A204.1 (cell line): ENCODE results near the gene WHRN.

Experiments used
- FAIRE-seq: peaks from 2 replicates; lab custom pipeline; 2012; peaks lifted over from hg19 to GRCh38; lab: Jason Lieb, UNC

WHRN gene

DNA sequence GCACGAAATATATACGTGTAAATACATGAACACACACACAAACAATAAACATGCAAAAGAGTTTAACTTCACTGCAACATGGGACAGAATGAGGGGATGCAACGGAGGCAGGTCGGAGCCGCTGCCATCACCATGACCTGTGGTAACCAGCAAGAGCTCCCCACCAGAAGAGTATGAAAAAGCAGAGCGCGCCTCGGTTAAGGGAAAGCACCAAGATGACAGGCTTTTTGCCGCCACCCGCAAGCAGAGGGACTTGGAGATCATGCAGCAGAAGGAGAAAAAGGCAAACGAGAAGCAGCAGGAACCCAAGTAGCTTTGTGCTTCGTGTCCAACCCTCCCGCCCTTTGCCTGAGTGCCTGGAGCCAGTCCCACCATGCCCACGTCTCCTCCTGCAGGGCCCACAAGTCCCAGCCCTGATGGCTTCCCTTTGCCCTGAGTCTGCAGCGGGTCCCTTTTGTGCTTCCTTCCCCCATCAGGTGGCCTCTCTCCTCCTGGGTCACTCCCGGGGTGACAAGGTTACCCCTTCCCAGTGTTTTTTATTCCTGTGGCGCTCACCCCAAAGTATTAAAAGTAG, 13.8 kb downstream of the WHRN start:
- no peak for FAIRE-seq

DNA sequence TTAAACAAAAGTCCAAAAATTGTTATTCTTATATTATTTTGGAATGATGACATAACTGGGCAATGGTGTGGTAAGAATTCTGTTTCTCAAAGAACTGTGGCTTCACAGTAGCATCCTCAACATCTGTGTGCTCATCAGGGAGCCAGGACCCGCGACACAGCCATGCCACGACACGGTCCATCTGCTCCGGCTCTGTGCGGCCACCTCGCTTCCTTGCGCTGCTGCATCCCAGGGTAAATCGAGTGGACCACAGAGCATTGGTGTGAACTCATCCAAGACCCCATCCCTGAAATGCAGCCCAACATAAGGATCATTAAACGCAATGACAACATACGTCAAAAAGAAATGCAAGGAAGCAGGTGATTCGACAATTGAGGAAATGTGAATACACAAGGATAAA, 15.3 kb downstream of the WHRN start:
- FAIRE-seq: no peak

DNA sequence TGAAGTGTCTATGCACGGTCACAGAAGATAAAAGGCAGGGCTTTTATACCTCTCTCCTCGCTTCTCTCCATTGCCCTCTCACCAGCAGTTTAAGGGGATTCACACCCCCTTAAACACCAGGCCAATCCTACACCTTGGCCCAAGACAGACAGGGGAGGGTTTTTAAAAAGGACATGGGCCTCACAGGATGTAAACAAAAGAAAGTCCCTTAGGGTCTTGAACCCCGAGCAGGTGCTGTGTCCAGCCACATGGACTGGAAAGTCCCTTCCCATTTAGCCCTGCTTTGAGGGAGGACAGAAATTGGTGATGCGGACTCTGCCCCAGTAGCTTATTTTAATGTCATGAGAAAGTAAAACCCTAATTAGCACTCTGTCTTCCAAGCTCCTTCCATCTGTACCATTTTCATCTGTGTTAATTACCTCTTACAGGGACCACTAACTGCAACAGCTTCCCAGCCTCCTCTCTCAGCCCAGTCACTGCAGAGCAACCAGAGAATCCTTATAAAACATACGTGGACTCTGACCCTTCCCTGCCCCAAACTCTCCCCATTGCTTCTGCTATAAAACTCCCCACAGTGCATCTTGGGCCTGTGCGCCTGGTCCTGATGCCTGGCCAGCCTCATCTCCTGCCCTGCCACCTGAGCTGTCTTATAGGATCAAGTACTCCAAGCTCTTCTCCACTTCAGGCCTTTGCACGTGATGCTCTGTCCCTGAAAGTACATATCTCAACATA, 16.7 kb downstream of the WHRN start:
- no peak for FAIRE-seq

DNA sequence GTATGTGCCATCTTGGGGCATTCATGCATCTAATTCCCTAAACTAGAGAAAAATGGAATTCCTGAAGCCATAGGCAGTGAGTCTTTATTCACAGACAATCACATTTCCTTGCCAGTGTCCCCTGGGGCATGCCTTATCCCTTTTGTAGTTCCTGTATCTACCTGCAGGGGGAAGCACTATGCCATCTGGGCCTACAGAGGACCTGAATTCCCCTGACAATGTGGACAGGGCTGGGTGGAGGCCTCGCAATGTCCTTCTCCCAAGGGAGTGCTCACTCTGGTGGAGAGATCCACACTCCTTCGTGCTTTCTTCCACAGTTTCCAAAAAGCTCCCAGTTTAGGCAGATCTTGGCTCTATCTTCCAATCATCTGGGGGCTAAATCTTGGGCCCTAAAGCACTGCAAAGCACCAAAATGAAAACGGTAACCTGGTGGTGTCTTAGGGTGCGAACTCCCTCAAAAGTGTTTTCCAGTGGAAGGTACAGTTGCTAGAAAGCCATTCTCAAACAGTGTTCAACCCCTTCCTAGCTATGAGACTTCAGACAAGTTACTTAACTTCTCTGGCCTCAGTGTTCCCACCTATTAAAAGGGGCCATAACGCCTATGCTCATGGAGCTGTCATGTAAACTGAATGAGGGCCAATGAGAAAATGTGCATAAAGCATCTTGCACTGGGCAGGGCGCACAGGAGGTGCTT, 17.5 kb downstream of the WHRN start:
- FAIRE-seq: no peak

DNA sequence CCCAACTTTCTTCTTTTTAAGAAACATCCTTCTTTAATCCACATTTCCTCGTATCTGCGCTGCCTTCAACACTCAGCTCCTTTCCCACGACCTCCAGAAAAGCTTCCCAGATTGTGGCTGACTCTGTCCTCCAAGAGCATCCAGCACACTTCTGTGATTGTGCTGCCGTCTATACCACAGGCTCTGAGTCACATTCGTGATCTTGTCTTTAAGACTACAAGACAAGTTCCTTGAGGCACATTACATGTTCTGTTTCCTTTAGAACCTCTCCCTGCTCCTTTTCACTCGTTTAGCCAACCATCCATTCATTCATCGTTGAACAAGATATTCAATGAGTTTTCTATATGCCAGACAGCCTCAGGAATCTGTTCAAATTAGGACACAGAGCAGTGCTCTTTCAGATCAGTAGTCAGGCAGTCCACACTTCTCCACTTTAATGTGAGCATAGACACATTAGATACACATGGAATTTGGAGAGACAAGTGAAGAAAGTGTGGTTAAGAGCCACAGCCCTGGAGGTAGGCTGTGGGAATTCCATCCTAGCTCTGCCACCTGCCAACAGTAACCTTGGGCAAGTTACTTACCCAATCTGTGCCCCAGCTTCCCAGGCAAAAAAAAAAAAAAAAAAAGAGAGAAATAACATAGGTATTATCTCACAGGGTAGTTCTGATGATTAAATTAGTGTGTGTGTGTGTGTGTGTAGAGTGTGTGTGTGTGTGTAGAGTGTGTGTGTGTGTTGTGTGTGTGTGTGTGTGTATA, 18.9 kb downstream of the WHRN start:
- no peak for FAIRE-seq

DNA sequence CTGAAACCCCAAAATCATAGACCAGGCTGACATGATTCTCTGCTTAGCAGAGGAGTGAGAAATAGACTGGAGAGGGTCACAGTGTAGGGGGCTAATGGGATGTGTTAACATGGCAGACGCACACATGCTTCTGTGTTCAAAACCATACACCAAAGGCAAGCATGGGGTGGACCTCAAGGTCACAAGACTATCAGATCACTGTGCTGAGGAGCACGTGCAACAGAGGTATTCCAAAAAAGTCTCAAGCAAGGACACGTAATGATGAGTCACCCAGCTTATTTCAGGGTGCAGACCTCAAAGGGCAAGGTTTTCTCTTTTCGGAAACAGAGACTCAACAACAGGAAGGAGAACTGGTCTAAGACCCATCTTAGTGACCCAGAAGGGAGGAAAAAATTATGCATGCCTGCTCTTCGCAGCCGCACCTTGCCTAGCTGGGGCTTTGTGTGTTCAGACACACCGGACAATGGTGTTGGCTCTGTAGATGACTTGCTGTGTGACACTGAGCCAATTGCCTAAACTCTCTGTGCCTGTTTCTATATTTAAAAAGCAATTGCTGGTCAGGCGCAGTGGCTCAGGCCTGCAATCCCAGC, 20.3 kb downstream of the WHRN start:
- no peak for FAIRE-seq

DNA sequence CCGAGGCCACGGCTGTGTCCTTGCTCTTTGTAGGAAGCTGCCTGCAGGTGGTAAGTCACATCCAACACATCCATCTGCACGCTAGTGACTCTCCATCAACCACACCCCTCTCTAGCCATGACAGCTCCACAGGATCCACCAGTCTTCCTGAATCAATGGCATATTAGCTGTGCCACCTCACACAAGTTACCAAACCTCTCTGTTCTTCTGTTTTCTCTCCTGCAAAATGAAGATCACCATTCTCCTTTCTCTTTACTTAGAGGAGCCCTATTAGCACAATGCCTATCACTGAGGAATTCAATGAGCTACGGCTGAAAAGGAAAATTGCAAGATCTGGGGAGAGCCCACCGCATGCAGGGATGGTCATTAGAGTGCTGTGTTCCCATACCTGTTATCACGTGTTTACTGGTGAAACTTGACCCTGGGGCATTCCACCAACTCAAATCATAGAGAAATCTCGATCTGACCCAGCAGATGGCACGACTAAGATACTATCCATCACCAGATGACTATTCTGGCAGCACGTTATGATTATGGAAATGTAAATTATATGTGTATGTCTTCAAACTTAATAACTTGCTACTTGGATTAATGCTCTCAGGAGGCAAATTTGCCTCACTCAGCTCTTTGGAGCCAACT, 20.9 kb downstream of the WHRN start:
- no peak for FAIRE-seq

DNA sequence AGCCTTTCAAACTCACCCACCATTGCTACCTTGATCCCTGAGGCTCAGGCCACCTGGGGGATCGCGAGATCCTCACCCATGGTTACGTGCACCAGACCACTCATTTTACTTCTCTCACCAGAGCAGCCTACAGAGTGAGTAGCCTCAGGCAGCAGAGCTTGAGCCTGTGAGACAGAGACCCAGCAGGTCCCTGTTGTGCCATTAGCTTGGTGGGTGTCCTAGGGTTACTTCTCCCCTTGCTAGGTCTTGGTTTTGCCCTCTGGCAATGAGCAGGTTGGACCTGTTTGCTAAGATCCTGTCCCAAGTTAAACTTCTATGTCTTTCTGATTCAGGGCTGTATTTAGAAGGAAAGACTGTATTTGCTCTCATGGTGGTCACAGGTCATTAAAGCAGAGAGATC, 21.8 kb downstream of the WHRN start:
- no peak for FAIRE-seq

DNA sequence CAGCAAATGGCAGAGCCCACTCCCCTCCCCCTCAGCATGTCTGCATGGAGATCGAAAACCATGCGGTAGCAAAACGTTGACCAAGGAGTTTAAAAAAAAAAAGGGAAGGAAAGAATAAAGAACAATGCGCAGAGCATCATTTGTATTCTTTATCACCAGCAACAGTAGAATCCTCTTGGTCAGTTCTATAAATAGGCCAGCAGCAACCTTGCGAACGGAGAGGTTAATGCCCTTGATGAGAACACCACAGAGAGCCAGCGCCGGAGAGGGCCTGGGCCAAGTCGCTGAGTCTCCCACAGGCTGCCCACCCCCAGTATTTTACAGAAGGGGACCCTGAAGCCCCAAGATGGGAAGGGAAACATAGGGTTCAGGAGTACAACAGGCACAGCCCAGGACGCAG, 22.7 kb downstream of the WHRN start:
- no peak for FAIRE-seq

DNA sequence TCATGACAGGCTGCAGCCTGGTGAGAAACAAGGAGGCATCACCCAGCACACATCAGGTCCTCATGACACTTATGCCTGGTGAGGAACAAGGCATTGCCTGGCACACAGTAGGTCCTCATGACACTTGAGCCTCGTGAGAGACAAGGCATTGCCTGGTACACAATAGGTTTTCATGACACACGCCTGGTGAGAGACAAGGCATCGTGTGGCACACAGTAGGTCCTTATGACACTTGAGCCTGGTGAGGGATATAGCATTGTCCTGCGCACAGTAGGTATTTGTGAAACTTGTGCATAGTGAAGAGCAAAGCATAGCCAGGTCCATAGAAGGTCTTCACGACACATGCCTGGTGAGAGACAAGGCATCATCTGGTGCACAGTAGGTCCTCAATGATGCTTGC, 23.5 kb downstream of the WHRN start:
- no peak for FAIRE-seq

DNA sequence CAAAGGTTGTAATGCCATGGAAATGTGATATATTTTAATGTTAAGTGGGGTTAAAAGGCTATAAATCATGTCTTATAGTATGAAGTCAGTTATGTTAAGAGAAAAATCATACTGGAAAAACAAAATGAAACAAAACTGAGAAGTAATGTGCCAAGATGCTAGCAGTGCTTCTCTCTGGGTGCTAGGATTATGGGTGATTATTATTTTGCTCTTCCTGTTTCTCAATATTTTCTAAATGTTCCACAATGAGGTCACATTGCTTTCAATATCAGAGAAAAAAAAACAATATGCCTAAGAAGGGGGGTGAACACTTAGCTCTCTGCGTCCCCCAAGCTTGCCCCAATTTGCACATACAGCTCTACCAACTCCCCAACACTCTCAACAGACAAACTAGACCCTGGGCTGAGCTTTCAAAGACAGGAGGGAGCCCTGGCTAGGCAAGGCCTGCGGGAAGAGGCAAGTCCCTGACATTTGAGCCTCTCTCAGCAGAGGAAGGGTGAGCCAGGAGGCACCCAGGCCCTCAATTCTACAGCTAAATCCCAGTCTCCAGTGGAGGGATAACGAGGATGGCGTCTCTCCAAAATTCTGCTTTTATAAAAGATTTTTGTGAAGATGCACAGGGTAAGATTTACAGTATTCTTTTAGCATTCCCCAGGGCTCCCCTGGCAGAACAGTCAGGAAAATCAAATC, 24.4 kb downstream of the WHRN start:
- FAIRE-seq: no peak

DNA sequence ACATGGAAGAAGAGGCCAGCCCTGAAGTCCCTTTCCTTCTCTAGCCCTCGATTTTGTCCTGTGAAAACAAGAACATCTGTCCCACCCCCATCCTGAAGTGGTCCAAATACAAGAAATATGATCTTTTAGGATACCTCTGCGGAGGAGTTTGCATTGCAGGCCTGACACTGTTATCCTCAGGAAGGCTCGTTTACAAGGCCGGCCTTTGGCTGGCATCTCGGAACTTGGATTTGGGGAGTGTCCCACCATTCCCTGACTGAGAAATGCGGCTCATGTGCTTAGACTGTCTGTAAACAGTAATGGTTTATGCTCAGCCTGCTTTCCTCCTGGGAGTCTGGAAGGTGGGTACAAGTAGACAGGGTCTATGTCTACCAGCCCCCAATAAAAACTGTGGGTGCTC, 26.4 kb downstream of the WHRN start:
- FAIRE-seq: no peak

DNA sequence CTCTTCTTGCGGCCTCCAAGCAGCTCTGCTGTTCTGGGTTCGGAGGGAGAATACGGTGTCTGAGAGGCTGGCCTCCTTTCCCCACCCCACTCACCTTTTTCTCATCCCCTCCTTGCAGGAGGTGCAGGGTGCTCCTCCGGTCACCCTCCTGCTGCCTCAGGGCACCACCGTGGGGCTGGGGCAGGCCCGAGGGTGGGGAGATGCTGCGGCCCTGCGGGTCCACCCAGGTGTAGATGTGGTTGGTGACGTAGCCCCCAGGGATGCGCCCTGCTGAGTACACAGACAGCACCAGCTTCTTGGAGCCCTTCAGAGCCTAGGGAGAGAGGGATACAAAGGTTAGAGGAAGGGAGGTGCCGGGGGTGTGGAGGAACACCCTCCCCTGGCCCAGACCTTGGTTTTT, 26.8 kb downstream of the WHRN start:
- no peak for FAIRE-seq

DNA sequence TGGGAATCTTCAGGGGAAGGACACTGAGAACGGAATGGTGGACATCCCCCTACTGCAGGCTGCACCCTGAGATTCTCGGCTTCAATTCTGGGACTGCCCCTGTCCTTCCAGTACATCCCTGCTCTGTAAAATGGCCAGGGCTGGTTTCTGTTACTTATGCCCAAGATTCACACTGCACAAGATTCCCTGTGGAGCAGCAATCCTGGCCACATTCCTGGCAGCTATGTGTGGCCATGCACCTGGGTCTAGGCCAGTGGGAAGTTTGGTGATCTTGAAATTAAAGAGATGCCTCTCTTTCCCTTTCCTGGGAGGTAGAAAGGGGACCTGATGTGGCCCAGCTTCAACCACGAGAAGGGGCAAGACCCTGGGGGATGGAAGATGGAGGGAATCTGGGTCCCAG, 27.6 kb downstream of the WHRN start:
- no peak for FAIRE-seq

DNA sequence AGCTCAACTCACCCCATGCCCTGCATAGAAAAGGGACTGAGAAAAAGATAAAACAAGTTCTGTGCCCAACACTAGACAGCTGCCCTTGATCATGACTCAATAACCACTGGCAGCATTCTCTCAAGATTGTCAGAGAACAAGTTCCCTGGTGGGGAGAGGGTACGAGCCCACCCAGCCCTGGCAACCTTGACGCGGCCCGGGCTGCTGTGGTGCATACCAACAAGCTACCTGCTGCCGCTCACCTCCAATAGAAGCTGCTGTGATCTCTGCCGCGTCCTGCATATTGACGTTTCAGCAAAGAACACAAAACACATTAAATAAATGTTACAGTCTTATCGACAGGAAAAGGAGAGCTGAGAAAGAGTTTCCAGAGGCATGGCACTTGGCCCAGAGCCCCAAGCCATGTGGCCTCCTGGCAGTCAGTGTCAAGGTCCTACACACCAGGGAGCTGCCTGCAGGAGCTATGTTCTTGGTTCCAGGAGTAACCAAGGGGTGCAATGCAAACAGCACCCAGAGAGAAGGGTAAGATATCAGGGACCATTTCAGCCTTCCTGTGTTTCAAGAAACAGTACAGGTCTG, 28.3 kb downstream of the WHRN start:
- no peak for FAIRE-seq

DNA sequence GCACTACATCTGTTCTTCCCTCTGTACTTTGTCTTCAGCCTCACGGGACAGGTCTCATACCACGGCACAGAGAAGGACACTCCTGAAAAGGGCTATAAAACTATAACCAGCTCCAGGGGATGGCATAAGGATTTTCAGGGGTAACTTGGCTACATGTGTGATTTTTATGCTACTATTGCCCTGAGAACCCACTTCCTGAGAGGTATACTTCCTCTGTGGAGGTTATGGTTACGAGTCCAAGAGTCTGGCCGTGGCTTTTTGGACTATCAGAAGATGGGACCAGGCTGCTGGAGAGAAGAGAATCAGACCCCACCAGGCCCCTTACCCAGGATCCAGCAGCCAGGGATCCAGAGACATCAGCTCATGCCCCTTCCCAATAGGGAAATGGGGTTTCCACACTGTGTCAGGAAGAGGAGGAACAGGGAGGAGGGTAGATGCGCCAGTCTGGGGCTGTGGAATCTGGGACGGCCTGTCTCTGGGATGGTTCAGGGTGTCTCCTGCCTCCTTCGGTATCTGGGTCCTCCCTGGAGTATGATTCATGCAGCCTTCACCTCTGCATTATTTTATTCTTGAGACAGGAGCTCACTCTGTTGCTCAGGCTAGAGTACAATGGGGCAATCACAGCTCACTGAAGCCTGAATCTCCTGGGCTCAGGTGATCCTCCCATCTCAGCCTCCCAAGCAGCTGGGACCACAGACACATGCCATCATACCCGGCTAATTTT, 29.7 kb downstream of the WHRN start:
- FAIRE-seq: no peak

DNA sequence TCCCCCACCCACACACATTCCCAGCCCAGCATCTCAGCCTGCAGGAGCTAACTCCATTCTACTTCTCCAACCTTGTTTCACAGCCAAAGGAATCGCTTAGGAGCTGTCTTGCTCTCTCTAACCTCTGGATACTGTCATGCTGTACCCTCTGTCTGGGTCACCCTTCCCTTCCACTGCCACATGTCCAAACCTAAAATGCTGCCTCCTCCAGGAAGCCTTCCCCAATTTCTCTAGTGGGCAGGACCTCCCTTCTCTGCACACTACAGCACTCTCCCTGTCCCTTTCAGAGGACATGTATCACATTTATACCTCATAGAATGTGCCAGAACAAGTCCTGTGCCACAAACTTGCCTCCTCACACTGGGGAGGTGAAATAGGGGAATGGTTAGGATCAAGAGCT, 30.8 kb downstream of the WHRN start:
- no peak for FAIRE-seq

DNA sequence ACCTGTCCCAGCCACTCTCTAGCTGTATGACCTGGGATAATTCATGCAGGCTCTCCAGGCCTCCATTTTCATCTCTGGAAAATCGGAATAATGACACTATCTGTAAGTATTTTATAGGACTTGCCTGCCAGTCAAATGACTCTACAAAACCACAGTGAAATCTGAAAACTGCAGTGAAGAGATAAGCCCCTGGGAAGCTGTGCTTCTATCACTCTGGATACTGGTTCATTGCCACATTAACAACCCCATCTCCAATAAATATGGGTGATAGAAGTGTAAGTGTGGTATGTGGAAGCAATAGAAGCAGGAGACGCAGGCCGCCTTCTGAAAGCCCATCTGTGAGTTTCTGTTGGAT, 31.8 kb downstream of the WHRN start:
- FAIRE-seq: no peak

DNA sequence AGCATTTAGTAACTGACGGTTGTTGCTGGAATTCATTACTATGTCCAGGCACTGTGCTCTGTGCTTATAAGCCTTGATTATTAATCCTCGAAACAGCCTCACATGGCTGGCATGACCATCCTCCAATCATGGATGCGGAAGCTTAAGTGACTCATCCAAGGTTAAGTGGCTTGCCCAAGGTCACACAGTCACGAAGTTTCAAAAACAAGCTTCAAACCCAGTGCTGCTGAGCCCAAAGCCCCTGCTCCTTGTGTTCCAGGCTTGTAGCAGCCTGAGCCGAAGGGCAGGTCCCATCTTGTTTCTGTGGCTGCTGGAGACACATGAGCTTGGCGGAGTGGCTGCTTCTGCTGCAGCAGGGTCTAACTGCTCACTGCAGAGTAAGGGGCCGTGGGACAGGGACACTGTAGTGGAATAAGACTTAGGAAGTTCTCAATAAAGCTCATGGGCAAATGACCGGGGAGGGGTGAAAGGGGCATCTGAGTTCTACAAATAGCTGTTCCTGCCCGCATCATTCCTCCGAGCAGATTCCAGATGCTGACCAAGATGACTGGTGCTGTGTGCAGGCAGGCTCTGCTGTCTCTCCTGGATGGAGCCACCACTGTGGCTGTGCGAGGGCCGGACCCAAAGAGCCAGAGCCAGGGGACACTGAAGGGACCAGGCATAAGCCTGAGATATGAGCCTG, 32.4 kb downstream of the WHRN start:
- FAIRE-seq: no peak

DNA sequence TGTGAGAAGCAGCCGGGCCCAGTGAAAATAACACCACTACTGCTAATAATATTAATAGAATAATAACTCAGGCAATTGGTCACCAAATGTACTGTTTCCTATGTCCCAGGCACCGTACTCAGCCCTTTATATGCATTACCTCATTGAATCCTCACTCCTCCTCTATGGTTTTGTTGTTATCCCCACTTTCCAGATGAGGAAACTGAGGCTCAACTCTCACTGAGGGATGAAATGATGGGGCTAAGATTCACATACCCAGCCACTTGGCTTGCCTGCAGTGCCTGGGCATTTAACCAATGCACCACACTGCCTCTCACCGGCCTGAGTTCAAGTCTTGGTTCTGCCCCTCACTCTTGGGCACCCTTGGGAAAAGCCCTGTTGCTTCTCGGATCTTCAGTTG, 34.1 kb downstream of the WHRN start:
- FAIRE-seq: no peak
